ENCODE data around the gene MNT. TPM values are rescaled to one million over a fixed set of nuclear protein-coding genes. Genes with fewer than 3 reads are reported as not detected.

Gene MNT
- polyA plus RNA-seq, 1 donor (not counting 4 experiments of a cell fraction or from before 2014, with no cell fraction given): 2.0 TPM

DNA sequence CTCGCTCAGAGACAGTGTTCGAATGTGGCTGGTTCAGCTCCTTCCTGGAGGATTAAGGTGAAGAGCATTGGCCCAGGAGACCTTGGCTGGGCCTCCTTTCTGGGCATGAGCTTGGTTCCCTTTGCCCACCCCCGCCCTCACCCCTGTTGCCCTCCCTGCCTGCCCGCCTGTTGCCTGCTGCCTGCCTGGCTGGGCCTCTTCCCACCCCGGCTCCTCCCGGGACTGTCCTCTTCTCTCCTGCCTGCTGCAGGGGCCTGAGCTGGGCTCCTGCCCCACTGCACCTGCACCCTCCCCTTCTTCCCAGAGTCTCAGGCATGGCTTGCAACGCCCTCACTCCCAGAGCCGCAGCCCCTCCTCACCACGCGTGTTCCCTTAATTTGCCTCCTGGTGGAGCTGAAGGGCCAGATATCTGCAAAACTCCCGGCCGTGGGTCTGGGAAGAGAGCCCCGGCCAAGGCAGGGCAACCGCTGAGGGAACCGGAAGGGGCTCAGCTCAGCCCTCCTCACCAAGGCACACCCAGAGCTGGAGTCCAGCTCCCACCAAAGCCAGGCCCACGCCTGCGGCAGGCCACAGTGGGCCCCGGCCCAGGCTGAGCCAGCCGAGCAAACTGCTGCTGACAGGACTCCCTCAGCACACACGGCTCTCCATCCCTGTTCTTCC lies 31.2 kb downstream of the MNT start:
- no peak overlapping the region for H2AFZ ChIP-seq (ENCODE audit: control insufficient read depth, low read length)
- no peak for TF ChIP-seq EZH2 (IDR thresholded peaks at IDR 0.05; ENCODE audit: low read length)
- TF ChIP-seq, protein P1, sequence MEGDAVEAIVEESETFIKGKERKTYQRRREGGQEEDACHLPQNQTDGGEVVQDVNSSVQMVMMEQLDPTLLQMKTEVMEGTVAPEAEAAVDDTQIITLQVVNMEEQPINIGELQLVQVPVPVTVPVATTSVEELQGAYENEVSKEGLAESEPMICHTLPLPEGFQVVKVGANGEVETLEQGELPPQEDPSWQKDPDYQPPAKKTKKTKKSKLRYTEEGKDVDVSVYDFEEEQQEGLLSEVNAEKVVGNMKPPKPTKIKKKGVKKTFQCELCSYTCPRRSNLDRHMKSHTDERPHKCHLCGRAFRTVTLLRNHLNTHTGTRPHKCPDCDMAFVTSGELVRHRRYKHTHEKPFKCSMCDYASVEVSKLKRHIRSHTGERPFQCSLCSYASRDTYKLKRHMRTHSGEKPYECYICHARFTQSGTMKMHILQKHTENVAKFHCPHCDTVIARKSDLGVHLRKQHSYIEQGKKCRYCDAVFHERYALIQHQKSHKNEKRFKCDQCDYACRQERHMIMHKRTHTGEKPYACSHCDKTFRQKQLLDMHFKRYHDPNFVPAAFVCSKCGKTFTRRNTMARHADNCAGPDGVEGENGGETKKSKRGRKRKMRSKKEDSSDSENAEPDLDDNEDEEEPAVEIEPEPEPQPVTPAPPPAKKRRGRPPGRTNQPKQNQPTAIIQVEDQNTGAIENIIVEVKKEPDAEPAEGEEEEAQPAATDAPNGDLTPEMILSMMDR (optimal IDR thresholded peaks at IDR 0.05 in 1 of 3, IDR thresholded peaks at IDR 0.05 in 1 of 3, conservative IDR thresholded peaks at IDR 0.05 in 1 of 3; ENCODE audit: extremely low read depth in 1 of 3, insufficient read depth in 2 of 3, low read length in 3 of 3): peak in 1 of 3 experiments; percentile 10
- no peak overlapping the region for H3K4me2 ChIP-seq (ENCODE audit: control insufficient read depth, extremely low read depth, insufficient read depth, low read depth, low read length)
- no peaks in the 10 kb centered on the region for H3K9me3 ChIP-seq (ENCODE audit: control insufficient read depth, low read depth, low read length)
- no peak overlapping the region for H3K27ac ChIP-seq (ENCODE audit: control insufficient read depth, insufficient read depth, low read length)
- no peak for DNase-seq (ENCODE audit: low read depth, low spot score)
- no peaks in the 10 kb centered on the region for H3K79me2 ChIP-seq (ENCODE audit: control insufficient read depth, insufficient read depth, low read length)
- dilution Hi-C loops (cut with MboI; ENCODE audit: extremely low pct_ligation_motif_present, low sequenced_read_pairs): no loop called here
- no peaks in the 10 kb centered on the region for H3K27me3 ChIP-seq (ENCODE audit: control insufficient read depth, extremely low read depth, insufficient read depth, low read length)
- H3K9me1 ChIP-seq (ENCODE audit: control insufficient read depth, extremely low read depth, insufficient read depth, low read length): no peaks in the 10 kb centered on the region
- peaks cover 2% of the 10 kb centered on the region for H4K20me1 ChIP-seq (ENCODE audit: control insufficient read depth, extremely low read depth, insufficient read depth, low read length)
- no peak for FAIRE-seq
- H3K36me3 ChIP-seq (ENCODE audit: control insufficient read depth in 2 of 2, extremely low read depth in 1 of 2, insufficient read depth in 2 of 2, low read length in 2 of 2): peaks cover 0 to 11% of the 10 kb centered on the region in 2 experiments
- no peak overlapping the region for H3K9ac ChIP-seq (ENCODE audit: control insufficient read depth, extremely low read depth, insufficient read depth, low read length)
- H3K4me3 ChIP-seq (ENCODE audit: control insufficient read depth in 2 of 3, extremely low read depth in 1 of 3, insufficient read depth in 2 of 3, low read depth in 1 of 3, low read length in 3 of 3): no peak overlapping the region
- peaks cover 3% of the 10 kb centered on the region for H3K4me1 ChIP-seq (ENCODE audit: control insufficient read depth, extremely low read depth, insufficient read depth, low read length)

DNA sequence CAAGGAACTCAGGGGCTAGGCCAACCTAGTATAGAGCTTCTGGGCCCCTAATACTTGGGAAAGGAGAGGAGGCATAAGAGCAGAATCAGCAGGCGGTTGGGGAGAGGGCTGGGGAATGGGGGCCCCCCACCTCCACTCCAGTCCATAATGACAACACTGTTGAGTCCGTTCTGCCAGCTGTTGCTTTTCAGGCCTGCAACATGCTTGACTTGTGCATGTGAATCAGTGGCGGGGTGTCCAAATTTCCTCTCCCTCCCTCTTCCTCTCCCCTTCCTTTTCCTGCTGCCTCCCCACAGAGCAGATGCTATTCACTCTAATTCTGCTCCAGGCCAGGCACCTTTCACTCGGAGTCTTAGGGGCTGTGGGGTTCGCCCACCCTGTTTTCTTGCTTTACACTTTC lies 31.8 kb downstream of the MNT start:
- no peak for DNase-seq (ENCODE audit: low read depth, low spot score)
- H3K36me3 ChIP-seq (ENCODE audit: control insufficient read depth in 2 of 2, extremely low read depth in 1 of 2, insufficient read depth in 2 of 2, low read length in 2 of 2): peaks cover 3 to 11% of the 10 kb centered on the region in 2 experiments
- H3K4me3 ChIP-seq (ENCODE audit: control insufficient read depth in 2 of 3, extremely low read depth in 1 of 3, insufficient read depth in 2 of 3, low read depth in 1 of 3, low read length in 3 of 3): no peak overlapping the region
- no peaks in the 10 kb centered on the region for H3K9me3 ChIP-seq (ENCODE audit: control insufficient read depth, low read depth, low read length)
- H3K4me1 ChIP-seq (ENCODE audit: control insufficient read depth, extremely low read depth, insufficient read depth, low read length): no peaks in the 10 kb centered on the region
- TF ChIP-seq EZH2 (IDR thresholded peaks at IDR 0.05; ENCODE audit: low read length): no peak
- dilution Hi-C loops (cut with MboI; ENCODE audit: extremely low pct_ligation_motif_present, low sequenced_read_pairs): no loop called here
- H3K79me2 ChIP-seq (ENCODE audit: control insufficient read depth, insufficient read depth, low read length): no peaks in the 10 kb centered on the region
- H3K27me3 ChIP-seq (ENCODE audit: control insufficient read depth, extremely low read depth, insufficient read depth, low read length): no peaks in the 10 kb centered on the region
- no peak overlapping the region for H3K27ac ChIP-seq (ENCODE audit: control insufficient read depth, insufficient read depth, low read length)
- no peak overlapping the region for H3K4me2 ChIP-seq (ENCODE audit: control insufficient read depth, extremely low read depth, insufficient read depth, low read depth, low read length)
- H3K9me1 ChIP-seq (ENCODE audit: control insufficient read depth, extremely low read depth, insufficient read depth, low read length): no peaks in the 10 kb centered on the region
- H2AFZ ChIP-seq (ENCODE audit: control insufficient read depth, low read length): no peak overlapping the region
- FAIRE-seq: no peak
- H3K9ac ChIP-seq (ENCODE audit: control insufficient read depth, extremely low read depth, insufficient read depth, low read length): no peak overlapping the region
- peaks cover 2% of the 10 kb centered on the region for H4K20me1 ChIP-seq (ENCODE audit: control insufficient read depth, extremely low read depth, insufficient read depth, low read length)

DNA sequence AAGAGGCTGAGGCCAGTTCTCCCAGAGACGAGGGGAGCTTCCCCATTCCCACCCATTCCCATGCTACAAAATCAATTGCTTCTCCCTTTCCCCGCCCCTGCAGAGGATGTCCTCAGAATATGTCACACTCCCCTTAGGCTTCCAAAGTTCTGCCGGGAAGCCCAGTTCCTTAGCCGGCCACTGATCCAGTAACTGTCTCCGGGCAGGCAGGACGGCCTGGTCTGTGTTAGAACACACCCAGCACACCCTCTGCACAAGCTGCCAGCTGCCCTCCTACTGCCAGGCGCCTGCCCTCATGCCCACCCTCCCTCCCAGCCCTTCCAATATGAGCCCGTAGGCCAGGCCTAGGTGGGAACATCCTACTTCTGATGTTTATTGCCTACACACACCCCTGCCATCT lies 32.5 kb downstream of the MNT start:
- H3K9me1 ChIP-seq (ENCODE audit: control insufficient read depth, extremely low read depth, insufficient read depth, low read length): no peaks in the 10 kb centered on the region
- H3K27ac ChIP-seq (ENCODE audit: control insufficient read depth, insufficient read depth, low read length): no peak overlapping the region
- H3K9me3 ChIP-seq (ENCODE audit: control insufficient read depth, low read depth, low read length): no peaks in the 10 kb centered on the region
- H3K4me2 ChIP-seq (ENCODE audit: control insufficient read depth, extremely low read depth, insufficient read depth, low read depth, low read length): no peak overlapping the region
- no peak overlapping the region for H3K4me3 ChIP-seq (ENCODE audit: control insufficient read depth in 2 of 3, extremely low read depth in 1 of 3, insufficient read depth in 2 of 3, low read depth in 1 of 3, low read length in 3 of 3)
- TF ChIP-seq, protein P1 (optimal IDR thresholded peaks at IDR 0.05 in 1 of 3, IDR thresholded peaks at IDR 0.05 in 1 of 3, conservative IDR thresholded peaks at IDR 0.05 in 1 of 3; ENCODE audit: extremely low read depth in 1 of 3, insufficient read depth in 2 of 3, low read length in 3 of 3): no peak
- no peak for TF ChIP-seq EZH2 (IDR thresholded peaks at IDR 0.05; ENCODE audit: low read length)
- H3K4me1 ChIP-seq (ENCODE audit: control insufficient read depth, extremely low read depth, insufficient read depth, low read length): no peaks in the 10 kb centered on the region
- H3K36me3 ChIP-seq (ENCODE audit: control insufficient read depth in 2 of 2, extremely low read depth in 1 of 2, insufficient read depth in 2 of 2, low read length in 2 of 2): peaks cover 5 to 11% of the 10 kb centered on the region in 2 experiments
- FAIRE-seq (no peak), DNase-seq (ENCODE audit: low read depth, low spot score) (no peak)
- no peaks in the 10 kb centered on the region for H3K79me2 ChIP-seq (ENCODE audit: control insufficient read depth, insufficient read depth, low read length)
- peaks cover 2% of the 10 kb centered on the region for H4K20me1 ChIP-seq (ENCODE audit: control insufficient read depth, extremely low read depth, insufficient read depth, low read length)
- H3K9ac ChIP-seq (ENCODE audit: control insufficient read depth, extremely low read depth, insufficient read depth, low read length): no peak overlapping the region
- dilution Hi-C loops (cut with MboI; ENCODE audit: extremely low pct_ligation_motif_present, low sequenced_read_pairs): no loop called here
- no peak overlapping the region for H2AFZ ChIP-seq (ENCODE audit: control insufficient read depth, low read length)
- no peaks in the 10 kb centered on the region for H3K27me3 ChIP-seq (ENCODE audit: control insufficient read depth, extremely low read depth, insufficient read depth, low read length)

Measured in keratinocyte (primary cell).